ENCODE measurements around the gene TTC28.
"Not testable (repeated sequence)": the region's sequence is repeated elsewhere in the genome, so short reads cannot be mapped to it uniquely, and the experiment has no call there.

The TTC28 gene

GRCh38 chr22:28123989-28124766, 555.5 kb downstream of the TTC28 start:
- DNase-seq: no peak

GRCh38 chr22:28120691-28121592, 558.7 kb downstream of the TTC28 start:
- DNase-seq: peak; percentile 4

- DNase-seq: no peak
Measured at GRCh38 chr22:28118957-28119631, 560.5 kb downstream of the TTC28 start.

- no peak for DNase-seq
Measured at GRCh38 chr22:28116219-28116673, 563.4 kb downstream of the TTC28 start.

GRCh38 chr22:28115426-28115825, 564.2 kb downstream of the TTC28 start:
- no peak for DNase-seq

GRCh38 chr22:28112548-28113043, 567.0 kb downstream of the TTC28 start:
- DNase-seq: no peak

GRCh38 chr22:28112190-28112544, 567.5 kb downstream of the TTC28 start:
- DNase-seq: no peak

- DNase-seq: no peak
Measured at GRCh38 chr22:28111501-28112189, 568.0 kb downstream of the TTC28 start.

GRCh38 chr22:28108851-28109250, 570.8 kb downstream of the TTC28 start:
- DNase-seq: no peak

GRCh38 chr22:28106617-28107016, 573.0 kb downstream of the TTC28 start:
- no peak for DNase-seq

GRCh38 chr22:28105988-28106387, 573.7 kb downstream of the TTC28 start:
- no peak for DNase-seq

GRCh38 chr22:28105413-28105812, 574.2 kb downstream of the TTC28 start:
- DNase-seq: peak; percentile 13

- DNase-seq: no peak
Measured at GRCh38 chr22:28103596-28103995, 576.0 kb downstream of the TTC28 start.

- DNase-seq: no peak
Measured at GRCh38 chr22:28102151-28102812, 577.4 kb downstream of the TTC28 start.

- DNase-seq: no peak
Measured at GRCh38 chr22:28097627-28098026, 582.0 kb downstream of the TTC28 start.

- DNase-seq: no peak
Measured at GRCh38 chr22:28096161-28096560, 583.5 kb downstream of the TTC28 start.

- DNase-seq: no peak
Measured at GRCh38 chr22:28095316-28096095, 584.1 kb downstream of the TTC28 start.

GRCh38 chr22:28094771-28095170, 584.9 kb downstream of the TTC28 start:
- DNase-seq: no peak

GRCh38 chr22:28093711-28094110, 585.9 kb downstream of the TTC28 start:
- no peak for DNase-seq

GRCh38 chr22:28091486-28091885, 588.2 kb downstream of the TTC28 start:
- DNase-seq: no peak

- not testable (repeated sequence) for DNase-seq
Measured at GRCh38 chr22:28089541-28089940, 590.1 kb downstream of the TTC28 start.

Measured in DMS79 treated with DMSO at 0.1 percent for 48 hours (cell line).